ENCODE data around the gene ABCB8. TPM values are rescaled to one million over a fixed set of nuclear protein-coding genes. Genes with fewer than 3 reads are reported as not detected.

The ABCB8 gene
- total and polyA plus RNA-seq, 2 donors (not counting 1 experiment from before 2014, with no cell fraction given), result 41.4 to 69.7 TPM

- peak within 1 kb of the TSS; percentile 85 for H3K9ac ChIP-seq (ENCODE audit: low read length)
- H3K79me2 ChIP-seq (ENCODE audit: control insufficient read depth, insufficient read depth, low read length), result peaks cover 39% of the 10 kb centered on the region
- Mint-ChIP-seq H3K27ac (peak within 1 kb of the TSS; percentile 88), H3K9me3 (ENCODE audit: insufficient read depth) (no peaks in the 10 kb centered on the region), H3K4me1 (peaks cover 52% of the 10 kb centered on the region), H3K4me3 (peak within 1 kb of the TSS; percentile 87), H3K27me3 (peaks cover 11% of the 10 kb centered on the region)
- H3K4me3 ChIP-seq (ENCODE audit: control extremely low read depth in 1 of 5, extremely low read depth in 1 of 5, insufficient read depth in 1 of 5, low read depth in 2 of 5, low read length in 4 of 5), result peak within 1 kb of the TSS; percentile 58 to 92 (median 89)
- intact Hi-C loops (cut with micrococcal nuclease), result loop anchor here (1.0 to 10.0 kb wide), 7 partner anchors 21 to 1308 kb away; partner anchors contain the start of genes KCNH2, NUB1, SLC4A2 and ZNF467
- H3K27me3 ChIP-seq (replicated peaks in 1 of 4; ENCODE audit: control extremely low read depth in 1 of 4, control insufficient read depth in 3 of 4, insufficient read depth in 4 of 4, low read length in 3 of 4), result peaks cover 0 to 20% (median 8%) of the 10 kb centered on the region in 4 experiments
- H3K36me3 ChIP-seq (replicated peaks in 1 of 2; ENCODE audit: control extremely low read depth in 1 of 2, control insufficient read depth in 1 of 2, extremely low read depth in 1 of 2, insufficient read depth in 2 of 2, low read length in 1 of 2), result peaks cover 0 to 10% of the 10 kb centered on the region in 2 experiments
- WGBS (ENCODE audit: insufficient coverage), result 3% methylated on average over 65 of the region's 66 CpGs
- peaks cover 26% of the 10 kb centered on the region for H4K20me1 ChIP-seq (ENCODE audit: control insufficient read depth, insufficient read depth, low read length, poor library complexity, severe bottlenecking)
- H3K4me2 ChIP-seq (replicated peaks; ENCODE audit: low read depth, low read length, poor library complexity, severe bottlenecking), result peak within 1 kb of the TSS; percentile 95
- ATAC-seq (ENCODE audit: low read depth), result peak; percentile 82
- H2AFZ ChIP-seq (ENCODE audit: insufficient read depth, low read depth, low read length, poor library complexity, severe bottlenecking), result peak within 1 kb of the TSS; percentile 92
- POLR2A ChIA-PET, result interaction anchor here (1.2 kb wide), 1 partner anchor 52 kb away, joined by 8 read pairs; the partner anchor contains the start of gene ABCB8
- DNase-seq, result peak; percentile 90
- no peaks in the 10 kb centered on the region for H3K9me3 ChIP-seq (ENCODE audit: control extremely low read depth in 1 of 3, control insufficient read depth in 2 of 3, insufficient read depth in 1 of 3, low read length in 2 of 3)
- H3K4me1 ChIP-seq (ENCODE audit: control insufficient read depth in 2 of 2, insufficient read depth in 2 of 2, low read length in 2 of 2), result peaks cover 42 to 52% of the 10 kb centered on the region in 2 donors
- H3K27ac ChIP-seq (ENCODE audit: low read length in 2 of 2), result peak within 1 kb of the TSS; percentile 68 to 92
- CTCF ChIA-PET, result interaction anchor here (0.9 to 1.6 kb wide), 2 partner anchors 22 to 44 kb away, joined by 4 to 6 read pairs; no protein-coding TSS in a partner anchor
- TF ChIP-seq CTCF (IDR thresholded peaks at IDR 0.05), result no peak
- TF ChIP-seq EZH2 (IDR thresholded peaks at IDR 0.05; ENCODE audit: borderline replicate concordance, insufficient read depth, low read depth, low read length, poor library complexity, severe bottlenecking), result no peak
These were observed 52.4 kb downstream of the ABCB8 start, which contains the start of gene FASTK for GRCh38 chr7:151080522-151081169. FASTK (minus strand) TSS chr7:151080809; CDS start chr7:151080766, 43 bp downstream.
